HG02970 (cell line): Measurements from ENCODE around the gene AKAP9.
"Not testable (repeated sequence)": the region's sequence is repeated elsewhere in the genome, so short reads cannot be mapped to it uniquely, and the experiment has no call there.

ENCODE experiments used
- ATAC-seq: cut with Tn5 transposase; IDR thresholded peaks from one replicate; pipeline ENCODE4 v1.9.1; 2021; ENCODE audit warnings: mild to moderate bottlenecking, moderate library complexity, moderate number of reproducible peaks; ENCODE audit not compliant: unreplicated experiment, low FRiP score

AKAP9 gene

GRCh38 chr7:91940572-91941341 is at the start of gene AKAP9:
TSS of gene AKAP9 (plus strand) at chr7:91940862. CDS start at chr7:91941100, 238 bp downstream.
- ATAC-seq: peak; percentile 91

DNA sequence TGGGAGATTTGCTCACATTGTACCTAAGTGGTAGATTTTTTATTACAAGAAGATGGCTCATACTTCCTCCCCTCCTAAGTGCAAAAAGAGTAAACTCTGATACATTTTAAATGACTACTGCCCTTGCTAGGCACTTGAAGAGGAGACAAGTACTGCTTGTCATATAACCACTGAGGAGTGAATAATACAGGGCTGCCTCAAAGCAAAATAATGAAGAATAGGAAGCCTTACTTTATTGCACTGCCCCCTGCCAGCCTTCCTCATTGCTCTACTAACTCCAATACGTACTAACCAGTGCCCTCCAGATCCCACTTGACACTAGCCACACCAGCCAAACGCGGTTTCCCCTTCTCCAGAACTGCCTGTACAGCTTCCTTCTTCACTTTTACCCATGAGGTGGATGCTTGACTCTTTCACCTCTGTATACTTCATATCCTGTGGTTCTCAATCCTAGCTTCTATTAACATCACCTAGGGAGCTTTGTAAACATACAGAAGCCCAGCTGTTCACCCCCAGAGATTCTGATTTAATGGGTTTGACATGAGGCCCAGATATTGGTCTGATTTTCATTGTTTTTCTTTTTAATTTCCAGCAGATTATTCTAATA is 48.5 kb upstream of the AKAP9 start:
- ATAC-seq: no peak

- no peak for ATAC-seq
These were observed 47.8 kb upstream of the AKAP9 start for GRCh38 chr7:91892821-91893340.

DNA sequence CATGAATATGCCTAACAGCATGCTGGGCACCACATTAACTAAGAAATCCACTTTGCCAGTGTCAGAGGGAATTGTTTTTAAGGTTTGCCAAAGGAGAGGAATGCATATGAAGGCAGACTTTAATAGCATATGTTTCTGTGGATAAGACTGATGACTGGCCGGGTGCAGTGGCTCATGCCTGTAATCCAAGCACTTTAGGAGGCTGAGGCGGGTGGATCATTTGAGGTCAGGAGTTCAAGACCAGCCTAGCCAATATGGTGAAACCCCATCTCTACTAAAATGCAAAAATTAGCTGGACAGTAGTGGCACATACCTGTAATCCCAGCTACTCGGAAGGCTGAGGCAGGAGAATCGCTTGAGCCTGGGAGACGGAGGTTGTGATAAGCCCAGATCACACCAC is 47.0 kb upstream of the AKAP9 start:
- ATAC-seq: not testable (repeated sequence)

DNA sequence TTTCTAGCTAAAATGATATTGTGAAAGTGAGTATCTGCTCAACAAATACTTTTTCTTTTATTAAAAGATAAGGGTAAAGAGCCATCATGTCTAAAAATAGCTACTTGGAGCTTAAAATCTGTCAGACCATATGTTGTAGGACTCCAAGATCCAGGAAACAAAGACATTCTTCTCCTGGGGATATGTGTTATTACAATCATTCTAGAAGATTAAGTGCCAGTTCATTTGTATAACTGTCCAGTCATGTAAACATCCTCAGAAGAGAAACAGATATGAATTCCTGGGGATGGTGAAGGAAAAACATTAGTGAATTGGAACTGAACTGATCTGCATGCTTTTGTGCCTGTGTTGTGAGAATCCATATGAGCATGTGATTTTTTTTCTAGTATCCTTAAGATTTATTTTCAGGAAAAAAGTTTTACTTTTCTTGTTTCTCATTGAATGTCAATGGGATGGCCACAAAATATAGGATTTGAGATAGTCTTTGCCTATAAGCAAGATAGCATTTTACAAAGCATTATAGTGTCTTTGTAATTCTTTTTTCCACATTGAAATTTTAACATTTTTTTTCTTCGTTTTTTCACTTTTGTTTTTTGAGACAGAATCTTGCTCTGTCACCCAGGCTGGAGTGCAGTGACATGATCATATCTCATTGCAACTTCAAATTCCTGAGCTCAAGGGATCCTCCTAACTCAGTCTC is 45.7 kb upstream of the AKAP9 start:
- ATAC-seq: no peak

- ATAC-seq: no peak
These were observed 42.2 kb upstream of the AKAP9 start for GRCh38 chr7:91898240-91898992.

- ATAC-seq: no peak
These were observed 41.1 kb upstream of the AKAP9 start for GRCh38 chr7:91899563-91899962.

DNA sequence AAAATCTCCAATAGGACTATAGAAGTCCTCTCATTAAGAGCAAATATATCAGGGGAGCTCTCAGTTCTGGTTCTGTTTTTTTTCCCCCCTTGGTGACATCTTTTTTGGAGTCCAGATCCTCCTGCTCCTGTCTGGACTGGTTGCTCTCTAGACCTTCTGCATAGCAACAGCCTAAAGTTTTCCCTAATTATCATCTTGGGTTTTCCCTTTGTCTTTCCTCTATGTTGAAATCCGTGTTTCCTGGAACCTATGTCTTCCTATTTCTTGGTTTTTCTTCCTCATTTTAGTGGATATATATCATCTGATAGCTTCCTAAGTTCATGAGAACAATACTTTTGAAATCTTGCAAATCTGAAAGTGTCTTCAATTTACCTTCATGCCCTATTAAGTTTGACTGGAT is 30.5 kb upstream of the AKAP9 start:
- ATAC-seq: no peak

GRCh38 chr7:91911121-91911520 is 29.5 kb upstream of the AKAP9 start:
- ATAC-seq: no peak

DNA sequence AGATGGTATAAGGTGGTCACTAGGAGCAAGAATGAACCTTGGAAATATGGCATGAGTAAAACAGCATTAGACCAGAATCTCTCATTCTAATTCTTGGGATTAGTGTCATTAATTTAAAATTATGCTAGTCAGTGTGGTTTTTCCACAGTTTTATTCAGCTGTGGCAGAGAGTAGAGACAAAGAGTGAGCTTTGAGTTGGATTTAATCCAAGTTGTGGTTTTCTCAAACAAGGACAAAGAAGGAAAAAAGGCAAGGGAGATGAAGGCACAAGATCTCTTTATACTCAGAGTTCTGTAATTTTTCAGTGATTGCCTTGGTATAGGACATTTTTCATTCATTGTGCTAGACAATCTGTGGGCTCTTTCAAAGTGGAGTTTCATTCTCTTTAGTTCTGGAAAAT is 28.2 kb upstream of the AKAP9 start:
- no peak for ATAC-seq

- ATAC-seq: no peak
These were observed 27.1 kb upstream of the AKAP9 start for GRCh38 chr7:91913612-91914011.

- no peak for ATAC-seq
These were observed 25.1 kb upstream of the AKAP9 start for GRCh38 chr7:91915401-91916050.

DNA sequence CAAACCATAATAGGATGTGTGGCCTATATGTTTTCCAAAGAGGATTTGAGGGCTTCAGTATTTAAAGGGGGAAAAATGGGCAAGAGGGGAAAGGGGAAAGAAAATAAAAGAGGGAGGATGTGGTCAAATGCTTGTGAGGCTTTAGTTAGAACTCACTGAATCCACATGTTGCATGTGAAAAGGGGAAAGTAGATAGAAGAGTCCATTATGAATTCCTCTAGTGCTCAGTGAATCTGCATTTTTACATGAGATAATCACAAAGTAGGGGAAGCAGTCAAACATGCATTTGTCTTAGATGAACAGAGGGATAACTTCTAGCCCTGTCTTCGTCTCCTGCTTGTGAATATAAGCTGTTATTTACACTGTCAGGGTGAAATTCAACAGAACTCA is 24.6 kb upstream of the AKAP9 start:
- ATAC-seq: no peak

DNA sequence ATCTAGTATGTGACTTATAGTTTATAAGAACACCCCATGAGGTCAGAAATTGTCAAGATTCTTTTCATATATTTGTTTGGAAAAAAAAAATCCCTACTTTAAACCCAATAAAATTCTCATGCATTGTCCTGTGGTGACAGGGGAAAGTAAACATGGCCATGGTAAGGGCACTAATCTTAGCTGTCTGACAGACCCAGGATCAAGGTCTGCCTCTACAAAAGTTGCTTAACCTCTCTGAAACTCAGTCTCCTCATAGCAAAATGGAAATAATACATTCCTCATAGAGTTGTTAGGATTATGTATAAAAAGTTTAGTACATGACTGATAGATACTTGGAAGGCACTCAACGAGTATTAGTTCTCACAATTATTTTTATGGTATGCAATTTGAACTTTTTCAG is 22.3 kb upstream of the AKAP9 start:
- no peak for ATAC-seq

DNA sequence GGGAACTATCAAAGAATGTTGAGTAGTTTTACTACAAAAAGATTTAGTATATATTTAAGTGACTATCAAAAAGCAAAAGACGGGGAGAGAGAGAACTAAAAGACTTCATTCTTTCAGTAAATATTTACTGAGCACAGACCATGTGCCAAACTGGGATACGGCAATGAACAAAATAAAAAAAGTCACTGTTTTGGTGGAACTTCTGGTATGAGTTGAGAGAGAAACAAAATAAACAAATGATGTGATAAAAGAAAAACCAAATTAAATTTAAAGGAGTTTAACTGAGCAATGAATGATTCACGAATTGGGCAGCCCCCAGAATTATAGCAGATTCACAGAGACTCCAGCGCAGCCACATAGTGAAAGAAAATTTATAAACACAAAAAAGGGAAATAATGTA is 17.8 kb upstream of the AKAP9 start:
- ATAC-seq: no peak

DNA sequence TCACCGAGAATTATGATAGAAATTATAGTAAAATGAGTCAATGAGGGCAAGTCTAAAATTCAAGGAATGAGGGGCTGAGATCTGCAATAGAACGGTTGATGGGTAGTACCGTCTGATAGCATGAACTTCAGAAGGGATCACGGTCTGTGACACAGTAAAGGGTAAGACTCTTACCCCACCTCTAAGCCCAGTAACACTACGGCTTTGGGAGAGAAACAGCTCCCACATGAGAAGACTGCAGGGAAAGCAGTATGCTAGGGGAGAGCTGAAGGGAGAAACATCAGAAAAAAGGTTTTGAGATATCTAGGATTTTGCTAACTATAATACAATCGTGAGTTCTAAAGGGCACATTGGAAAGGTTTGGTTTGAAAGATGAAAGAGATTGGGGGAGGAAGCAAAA is 12.8 kb upstream of the AKAP9 start:
- no peak for ATAC-seq

DNA sequence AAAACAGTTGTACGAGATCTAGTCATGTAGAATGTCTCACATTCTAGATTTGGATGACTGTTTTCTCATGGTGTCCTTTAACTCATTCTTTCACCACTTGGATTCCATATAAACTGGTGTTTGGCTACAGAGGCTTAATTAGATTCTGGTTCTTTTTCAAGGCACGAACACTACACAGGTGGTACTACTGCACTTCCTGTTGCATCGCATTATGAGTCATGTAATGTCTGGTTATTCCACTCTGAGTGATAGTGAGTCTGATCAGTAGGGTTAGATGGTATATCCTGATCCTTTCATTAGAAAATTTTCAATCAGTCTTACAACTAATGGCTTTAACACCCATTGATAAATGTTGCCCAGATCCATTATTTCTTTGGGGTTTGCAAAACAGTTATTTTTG is 11.2 kb upstream of the AKAP9 start:
- ATAC-seq: no peak

GRCh38 chr7:91940171-91940570 is 491 bp upstream of the AKAP9 start:
- no peak for ATAC-seq

DNA sequence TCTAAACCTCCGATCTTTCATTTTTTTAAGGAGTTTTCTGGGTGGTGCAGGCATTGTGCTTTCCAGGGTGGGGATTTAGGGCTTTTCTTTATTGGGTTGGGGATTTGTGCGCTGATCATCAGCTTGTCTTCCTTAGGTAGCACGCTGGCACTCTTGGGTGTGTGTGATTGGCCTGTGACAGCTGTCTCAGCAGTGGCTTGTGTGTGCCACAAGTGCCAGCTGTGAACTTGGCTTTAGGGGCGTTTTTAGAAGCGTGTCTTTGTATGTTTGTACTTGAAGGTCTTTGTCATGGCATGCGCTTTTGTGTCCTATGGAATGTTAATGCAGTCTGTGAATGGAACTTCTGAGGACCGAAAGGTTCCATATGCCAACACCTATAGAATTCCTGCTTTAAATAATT is 788 bp downstream of the AKAP9 start:
- no peak for ATAC-seq

GRCh38 chr7:91942312-91942711 is 1.6 kb downstream of the AKAP9 start:
- no peak for ATAC-seq
